IPS-15b (cell line): ENCODE data around the gene ZNRF3.
"Not testable (repeated sequence)": the region's sequence is repeated elsewhere in the genome, so short reads cannot be mapped to it uniquely, and the experiment has no call there.

Experiments
- H3K27me3 ChIP-seq: one replicate; pipeline ENCODE4 v1.6.1; 2013; ENCODE audit warnings: low read length; ENCODE audit not compliant: control insufficient read depth, insufficient read depth
- H3K36me3 ChIP-seq: one replicate; pipeline ENCODE4 v1.6.1; 2013; ENCODE audit warnings: low read length; ENCODE audit not compliant: control insufficient read depth, insufficient read depth
- H3K4me1 ChIP-seq: one replicate; pipeline ENCODE4 v1.6.1; 2013; ENCODE audit warnings: mild to moderate bottlenecking, low read length; ENCODE audit not compliant: control insufficient read depth, insufficient read depth
- H3K4me3 ChIP-seq: one replicate; pipeline ENCODE4 v1.5.1; 2013; ENCODE audit warnings: low read depth, low read length
- H3K9ac ChIP-seq: one replicate; pipeline ENCODE4 v1.6.1; 2013; ENCODE audit warnings: low read depth, mild to moderate bottlenecking, low read length
- H3K9me3 ChIP-seq: one replicate; pipeline ENCODE4 v1.6.1; 2013; ENCODE audit warnings: mild to moderate bottlenecking, low read length; ENCODE audit not compliant: control insufficient read depth, insufficient read depth

ZNRF3 gene

GRCh38 chr22:28937206-28938025 is 54.0 kb downstream of the ZNRF3 start:
- peaks cover 13% of the 10 kb centered on the region for H3K4me1 ChIP-seq
- H3K4me3 ChIP-seq = no peak overlapping the region
- H3K9me3 ChIP-seq = no peaks in the 10 kb centered on the region
- no peak overlapping the region for H3K9ac ChIP-seq
- H3K36me3 ChIP-seq = no peaks in the 10 kb centered on the region
- no peaks in the 10 kb centered on the region for H3K27me3 ChIP-seq

DNA sequence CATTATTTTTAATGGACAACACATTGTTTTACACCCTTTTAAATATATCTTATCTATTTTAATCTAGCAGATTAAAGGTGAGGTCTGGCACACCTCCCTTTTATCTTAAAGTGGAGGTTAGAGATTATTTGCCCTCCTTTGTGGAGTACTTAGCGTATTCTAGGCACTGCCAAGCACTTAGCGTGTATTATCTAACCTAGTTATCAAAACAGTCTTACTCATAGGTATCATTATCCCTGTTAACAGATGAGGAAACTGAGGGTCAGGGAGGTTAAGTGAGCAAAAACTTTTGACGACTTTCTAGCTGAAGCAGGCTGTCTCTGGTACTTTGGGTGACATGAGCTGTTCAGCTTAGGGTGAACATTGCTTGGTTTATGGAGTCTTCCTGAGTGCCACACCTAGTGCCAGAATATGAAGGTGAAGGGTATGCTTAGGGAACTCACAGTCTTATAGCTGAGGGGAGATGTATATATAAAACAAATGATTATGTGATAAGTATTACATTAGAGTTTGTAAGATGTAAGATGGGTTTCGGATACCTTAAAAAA is 55.0 kb downstream of the ZNRF3 start:
- Histone ChIP-seq H3K36me3 (no peaks in the 10 kb centered on the region), H3K4me3 (no peak overlapping the region), H3K9ac (no peak overlapping the region), H3K4me1 (peaks cover 20% of the 10 kb centered on the region), H3K27me3 (no peaks in the 10 kb centered on the region), H3K9me3 (no peaks in the 10 kb centered on the region)

GRCh38 chr22:28939394-28939793 is 56.0 kb downstream of the ZNRF3 start:
- Histone ChIP-seq H3K4me3 (no peak overlapping the region), H3K36me3 (no peaks in the 10 kb centered on the region), H3K4me1 (peaks cover 21% of the 10 kb centered on the region), H3K9me3 (no peaks in the 10 kb centered on the region), H3K9ac (no peak overlapping the region), H3K27me3 (no peaks in the 10 kb centered on the region)

DNA sequence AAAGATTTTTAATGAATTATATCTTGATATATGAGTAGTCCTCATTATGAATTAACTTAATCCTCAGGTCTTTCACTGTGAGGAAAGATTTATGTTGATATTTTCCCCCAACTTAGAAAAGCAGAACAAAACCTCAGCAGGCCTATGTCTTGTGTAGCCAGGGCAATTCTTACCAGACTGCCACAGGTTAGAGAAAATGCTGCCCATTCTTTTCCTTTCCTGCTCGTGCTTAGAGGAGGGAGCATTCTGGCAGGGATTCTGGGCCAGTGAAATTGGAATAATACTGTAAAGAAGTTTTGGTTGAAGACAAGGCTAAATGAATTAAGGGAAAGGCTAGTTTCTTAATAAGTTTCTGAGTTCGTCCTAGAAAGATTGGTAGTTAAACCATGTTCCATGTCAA is 56.6 kb downstream of the ZNRF3 start:
- no peaks in the 10 kb centered on the region for H3K36me3 ChIP-seq
- H3K27me3 ChIP-seq = no peaks in the 10 kb centered on the region
- H3K9ac ChIP-seq = no peak overlapping the region
- H3K9me3 ChIP-seq = no peaks in the 10 kb centered on the region
- H3K4me3 ChIP-seq = no peak overlapping the region
- peaks cover 21% of the 10 kb centered on the region for H3K4me1 ChIP-seq

DNA sequence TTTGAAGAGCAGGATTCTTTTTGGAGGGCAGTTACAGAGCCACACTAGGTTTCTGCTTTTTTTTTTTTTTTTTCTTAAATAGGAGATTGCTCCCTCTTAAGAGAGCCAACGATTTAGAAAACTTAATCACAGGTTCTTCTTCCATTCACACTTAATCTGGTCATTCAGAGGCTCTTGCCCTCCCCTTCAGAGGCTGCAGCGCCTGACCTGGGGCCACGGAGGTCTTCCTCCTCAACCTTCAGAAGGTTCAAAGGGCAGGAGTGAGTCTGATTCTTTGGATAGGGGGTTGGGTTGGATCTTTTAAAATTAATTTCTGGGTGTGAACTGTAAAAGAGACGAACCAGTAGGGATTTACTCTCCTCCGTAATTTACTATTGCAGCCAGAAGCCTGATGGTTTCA is 57.1 kb downstream of the ZNRF3 start:
- Histone ChIP-seq H3K9ac (no peak overlapping the region), H3K4me3 (no peak overlapping the region), H3K4me1 (peaks cover 21% of the 10 kb centered on the region), H3K36me3 (no peaks in the 10 kb centered on the region), H3K9me3 (no peaks in the 10 kb centered on the region), H3K27me3 (no peaks in the 10 kb centered on the region)

DNA sequence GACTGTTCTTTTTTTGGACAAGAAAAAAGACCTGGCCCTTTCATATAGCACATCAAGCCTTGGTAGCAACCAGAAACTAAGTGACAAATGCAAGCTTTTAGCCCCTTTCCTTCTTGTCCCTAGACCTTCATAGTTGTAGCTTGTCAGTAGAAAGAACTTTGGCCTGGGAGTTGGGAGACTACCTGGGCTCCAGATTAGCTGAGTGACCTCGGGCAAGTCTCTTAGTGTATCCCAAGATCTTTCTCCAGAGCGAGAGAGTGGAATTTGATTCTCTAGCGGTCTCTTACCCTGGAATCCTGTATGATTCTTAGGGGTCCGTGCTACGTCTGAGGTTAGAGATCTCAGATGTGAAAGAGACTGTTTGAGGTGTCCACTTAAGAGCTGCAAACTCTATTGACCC is 59.0 kb downstream of the ZNRF3 start:
- Histone ChIP-seq H3K9me3 (no peaks in the 10 kb centered on the region), H3K4me3 (no peak overlapping the region), H3K4me1 (peaks cover 21% of the 10 kb centered on the region), H3K9ac (no peak overlapping the region), H3K36me3 (no peaks in the 10 kb centered on the region), H3K27me3 (no peaks in the 10 kb centered on the region)

DNA sequence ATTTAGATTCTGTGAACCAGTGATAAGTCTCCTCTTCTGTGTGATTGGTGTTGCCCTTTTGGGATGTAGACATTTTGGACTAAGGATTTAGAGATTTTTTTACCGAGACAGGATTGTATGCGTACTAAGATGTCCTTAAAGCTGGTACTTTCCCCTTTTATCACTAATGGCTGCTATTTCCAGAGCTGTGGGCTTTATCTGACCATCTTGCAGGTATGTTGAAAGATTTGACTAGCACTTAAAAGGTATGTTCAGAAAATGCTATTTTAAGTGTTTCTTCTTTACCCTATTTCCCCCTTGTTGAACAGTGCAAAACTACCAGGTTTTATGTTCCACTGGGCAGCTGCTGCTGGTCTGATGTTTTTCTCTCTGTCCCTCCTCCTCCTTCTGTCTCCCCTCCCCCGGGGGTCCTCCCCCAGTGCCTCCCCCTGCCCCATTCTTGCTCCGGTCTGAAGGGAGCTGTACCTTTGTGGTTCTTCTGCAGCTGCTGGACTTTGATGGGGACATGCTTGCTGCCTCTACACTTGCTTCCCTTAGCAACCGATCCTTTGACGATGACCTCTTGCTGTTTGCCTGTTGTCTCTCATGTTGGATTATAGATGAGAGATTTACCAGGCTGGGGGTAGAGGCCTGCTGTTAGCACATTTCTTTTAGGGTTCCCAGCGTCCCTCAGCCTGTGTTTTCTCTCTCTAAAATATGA is 59.6 kb downstream of the ZNRF3 start:
- H3K4me1 ChIP-seq = peaks cover 21% of the 10 kb centered on the region
- no peak overlapping the region for H3K9ac ChIP-seq

DNA sequence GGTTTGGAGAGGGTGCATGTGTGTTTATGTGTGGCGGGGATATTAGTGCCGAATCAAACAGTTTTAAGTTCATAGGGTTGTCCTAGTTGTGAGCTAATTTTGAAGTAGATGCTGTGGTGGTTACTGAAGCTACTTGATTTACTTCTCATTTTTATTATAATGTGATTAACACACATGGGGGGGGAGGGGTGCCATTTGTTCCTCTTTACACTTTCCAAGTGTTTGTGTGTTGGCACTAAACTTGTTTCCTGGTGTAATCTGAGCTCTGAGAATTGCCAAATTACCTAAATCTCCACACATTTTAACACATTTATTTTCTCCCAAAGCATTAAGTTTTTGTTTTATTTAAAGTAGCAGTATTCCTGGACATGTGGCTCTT is 60.1 kb downstream of the ZNRF3 start:
- Histone ChIP-seq H3K4me1 (peaks cover 21% of the 10 kb centered on the region), H3K27me3 (no peaks in the 10 kb centered on the region), H3K9ac (no peak overlapping the region), H3K9me3 (no peaks in the 10 kb centered on the region), H3K36me3 (no peaks in the 10 kb centered on the region), H3K4me3 (no peak overlapping the region)

More for the DNA sequence above, 59.6 kb downstream of the ZNRF3 start:
- no peaks in the 10 kb centered on the region for H3K36me3 ChIP-seq
- no peaks in the 10 kb centered on the region for H3K9me3 ChIP-seq
- H3K27me3 ChIP-seq = no peaks in the 10 kb centered on the region
- no peak overlapping the region for H3K4me3 ChIP-seq

- Histone ChIP-seq H3K4me1 (peaks cover 27% of the 10 kb centered on the region), H3K9ac (no peak overlapping the region), H3K36me3 (no peaks in the 10 kb centered on the region), H3K4me3 (no peak overlapping the region), H3K9me3 (no peaks in the 10 kb centered on the region), H3K27me3 (no peaks in the 10 kb centered on the region)
Measured at GRCh38 chr22:28947125-28947524, 63.8 kb downstream of the ZNRF3 start.

GRCh38 chr22:28948424-28948823 is 65.1 kb downstream of the ZNRF3 start:
- Histone ChIP-seq H3K9me3 (no peaks in the 10 kb centered on the region), H3K9ac (no peak overlapping the region), H3K27me3 (no peaks in the 10 kb centered on the region), H3K4me3 (no peak overlapping the region), H3K36me3 (no peaks in the 10 kb centered on the region), H3K4me1 (peaks cover 28% of the 10 kb centered on the region)

GRCh38 chr22:28948860-28949551 is 65.6 kb downstream of the ZNRF3 start:
- H3K4me3 ChIP-seq, H3K36me3 ChIP-seq, H3K9me3 ChIP-seq, H3K9ac ChIP-seq, H3K27me3 ChIP-seq: not testable (repeated sequence)
- peaks cover 26% of the 10 kb centered on the region for H3K4me1 ChIP-seq
